ENCODE results near the gene AHCYL1.

- TF ChIP-seq CTCF (IDR thresholded peaks at IDR 0.05; ENCODE audit: low read depth, low read length, missing input control): no peak
- no peak for TF ChIP-seq RAD21 (IDR thresholded peaks at IDR 0.05)
- no peak for TF ChIP-seq HNF4A (conservative IDR thresholded peaks at IDR 0.05)
- no peak for TF ChIP-seq RXRA (IDR thresholded peaks at IDR 0.05)
- no peak for TF ChIP-seq TAF1 (conservative IDR thresholded peaks at IDR 0.05)
- TF ChIP-seq GABPA (IDR thresholded peaks at IDR 0.05 in 1 of 2, conservative IDR thresholded peaks at IDR 0.05 in 1 of 2): no peak
- TF ChIP-seq NR2F2 (IDR thresholded peaks at IDR 0.05): no peak
- TF ChIP-seq HNF4G (IDR thresholded peaks at IDR 0.05): no peak
- TF ChIP-seq JUND (IDR thresholded peaks at IDR 0.05): no peak
- TF ChIP-seq YY1 (IDR thresholded peaks at IDR 0.05): no peak
- no peak for TF ChIP-seq ATF3 (IDR thresholded peaks at IDR 0.05)
- no peak for TF ChIP-seq MAX (IDR thresholded peaks at IDR 0.05)
- TF ChIP-seq SP1 (IDR thresholded peaks at IDR 0.05): no peak
- no peak for TF ChIP-seq EGR1 (IDR thresholded peaks at IDR 0.05; ENCODE audit: low read depth in 2 of 2)
These were observed 11.0 kb downstream of the AHCYL1 start for GRCh38 chr1:109995536-109995935.
